Esophagus squamous epithelium (tissue), 4 donors: ENCODE measurements around the gene C15orf62.

Experiments used
- POLR2A ChIP-seq, 4 donors: fragments of 450-650 bp; IDR thresholded peaks; one replicate each; pipeline ENCODE4 v1.6.1; 2017; ENCODE audit warnings: antibody characterized with exemption in 4 of 4, mild to moderate bottlenecking in 4 of 4, moderate library complexity in 3 of 4
- TF ChIP-seq, protein P1 (sequence below), 6 experiments: fragments of 450-650 bp in 4 of 6; fragments of 200-600 bp in 2 of 6; sonication (generic) in 2 of 6; IDR thresholded peaks; one replicate each; pipeline ENCODE4 v1.5.1; 2016 to 2019; ENCODE audit warnings: antibody characterized with exemption in 6 of 6, mild to moderate bottlenecking in 4 of 6, moderate library complexity in 4 of 6

- TF ChIP-seq POLR2A (IDR thresholded peaks at IDR 0.05), result no peak
- TF ChIP-seq, protein P1, sequence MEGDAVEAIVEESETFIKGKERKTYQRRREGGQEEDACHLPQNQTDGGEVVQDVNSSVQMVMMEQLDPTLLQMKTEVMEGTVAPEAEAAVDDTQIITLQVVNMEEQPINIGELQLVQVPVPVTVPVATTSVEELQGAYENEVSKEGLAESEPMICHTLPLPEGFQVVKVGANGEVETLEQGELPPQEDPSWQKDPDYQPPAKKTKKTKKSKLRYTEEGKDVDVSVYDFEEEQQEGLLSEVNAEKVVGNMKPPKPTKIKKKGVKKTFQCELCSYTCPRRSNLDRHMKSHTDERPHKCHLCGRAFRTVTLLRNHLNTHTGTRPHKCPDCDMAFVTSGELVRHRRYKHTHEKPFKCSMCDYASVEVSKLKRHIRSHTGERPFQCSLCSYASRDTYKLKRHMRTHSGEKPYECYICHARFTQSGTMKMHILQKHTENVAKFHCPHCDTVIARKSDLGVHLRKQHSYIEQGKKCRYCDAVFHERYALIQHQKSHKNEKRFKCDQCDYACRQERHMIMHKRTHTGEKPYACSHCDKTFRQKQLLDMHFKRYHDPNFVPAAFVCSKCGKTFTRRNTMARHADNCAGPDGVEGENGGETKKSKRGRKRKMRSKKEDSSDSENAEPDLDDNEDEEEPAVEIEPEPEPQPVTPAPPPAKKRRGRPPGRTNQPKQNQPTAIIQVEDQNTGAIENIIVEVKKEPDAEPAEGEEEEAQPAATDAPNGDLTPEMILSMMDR (IDR thresholded peaks at IDR 0.05), result no peak
These were observed 454 bp downstream of the C15orf62 start for GRCh38 chr15:40770147-40770721.
